Vagina (tissue), 2 donors: ENCODE data around the gene SLC24A3.

Experiments
- POLR2A ChIP-seq, 2 donors: fragments of 450-650 bp; IDR thresholded peaks; one replicate each; pipeline ENCODE4 v1.6.1; 2017; ENCODE audit warnings: antibody characterized with exemption in 2 of 2, mild to moderate bottlenecking in 2 of 2, moderate library complexity in 2 of 2
- POLR2AphosphoS5 ChIP-seq, 2 donors: sonication (generic); formaldehyde crosslinking; IDR thresholded peaks; one replicate each; pipeline ENCODE4 v1.9.0; 2017; ENCODE audit warnings: antibody characterized with exemption in 2 of 2, mild to moderate bottlenecking in 2 of 2, low read depth in 1 of 2; ENCODE audit not compliant: insufficient read depth in 1 of 2
- TF ChIP-seq, protein P1 (sequence below), 3 experiments: fragments of 450-650 bp in 2 of 3; fragments of 200-600 bp in 1 of 3; sonication (generic) in 1 of 3; IDR thresholded peaks; one replicate each; pipeline ENCODE4 v1.5.1; 2017 to 2019; ENCODE audit warnings: antibody characterized with exemption in 3 of 3, mild to moderate bottlenecking in 2 of 3, moderate library complexity in 2 of 3

DNA sequence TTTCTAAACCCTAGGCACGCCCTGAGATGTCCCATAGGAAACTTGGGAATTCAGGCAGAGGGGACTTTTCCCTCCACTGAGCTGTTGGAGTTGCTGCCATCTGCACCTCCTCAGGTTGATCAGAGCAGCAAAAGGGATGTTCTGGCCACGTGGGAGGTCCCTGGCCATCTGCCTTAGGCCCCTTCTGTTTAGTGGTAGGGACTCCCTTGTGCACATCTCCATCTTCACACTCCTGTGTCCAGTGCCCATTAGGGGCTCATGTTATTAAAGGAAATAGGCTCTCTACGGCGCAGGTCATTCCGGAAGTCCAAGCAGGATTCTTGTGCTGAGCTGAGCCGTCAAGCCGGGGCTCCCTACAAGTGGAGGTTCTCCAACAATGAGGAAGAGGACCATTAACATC, 307.8 kb downstream of the SLC24A3 start:
- TF ChIP-seq, protein P1, sequence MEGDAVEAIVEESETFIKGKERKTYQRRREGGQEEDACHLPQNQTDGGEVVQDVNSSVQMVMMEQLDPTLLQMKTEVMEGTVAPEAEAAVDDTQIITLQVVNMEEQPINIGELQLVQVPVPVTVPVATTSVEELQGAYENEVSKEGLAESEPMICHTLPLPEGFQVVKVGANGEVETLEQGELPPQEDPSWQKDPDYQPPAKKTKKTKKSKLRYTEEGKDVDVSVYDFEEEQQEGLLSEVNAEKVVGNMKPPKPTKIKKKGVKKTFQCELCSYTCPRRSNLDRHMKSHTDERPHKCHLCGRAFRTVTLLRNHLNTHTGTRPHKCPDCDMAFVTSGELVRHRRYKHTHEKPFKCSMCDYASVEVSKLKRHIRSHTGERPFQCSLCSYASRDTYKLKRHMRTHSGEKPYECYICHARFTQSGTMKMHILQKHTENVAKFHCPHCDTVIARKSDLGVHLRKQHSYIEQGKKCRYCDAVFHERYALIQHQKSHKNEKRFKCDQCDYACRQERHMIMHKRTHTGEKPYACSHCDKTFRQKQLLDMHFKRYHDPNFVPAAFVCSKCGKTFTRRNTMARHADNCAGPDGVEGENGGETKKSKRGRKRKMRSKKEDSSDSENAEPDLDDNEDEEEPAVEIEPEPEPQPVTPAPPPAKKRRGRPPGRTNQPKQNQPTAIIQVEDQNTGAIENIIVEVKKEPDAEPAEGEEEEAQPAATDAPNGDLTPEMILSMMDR (IDR thresholded peaks at IDR 0.05): no peak
- TF ChIP-seq POLR2A (IDR thresholded peaks at IDR 0.05) (no peak), POLR2AphosphoS5 (IDR thresholded peaks at IDR 0.05; ENCODE audit: insufficient read depth in 1 of 2, low read depth in 1 of 2) (no peak)
